Measurements from ENCODE around the gene MNX1.

GRCh38 chr7:157001920-157002818 is 8.3 kb downstream of the MNX1 start:
- TF ChIP-seq TAF1 (IDR thresholded peaks at IDR 0.05; ENCODE audit: low read depth): no peak
- TF ChIP-seq, protein P1, sequence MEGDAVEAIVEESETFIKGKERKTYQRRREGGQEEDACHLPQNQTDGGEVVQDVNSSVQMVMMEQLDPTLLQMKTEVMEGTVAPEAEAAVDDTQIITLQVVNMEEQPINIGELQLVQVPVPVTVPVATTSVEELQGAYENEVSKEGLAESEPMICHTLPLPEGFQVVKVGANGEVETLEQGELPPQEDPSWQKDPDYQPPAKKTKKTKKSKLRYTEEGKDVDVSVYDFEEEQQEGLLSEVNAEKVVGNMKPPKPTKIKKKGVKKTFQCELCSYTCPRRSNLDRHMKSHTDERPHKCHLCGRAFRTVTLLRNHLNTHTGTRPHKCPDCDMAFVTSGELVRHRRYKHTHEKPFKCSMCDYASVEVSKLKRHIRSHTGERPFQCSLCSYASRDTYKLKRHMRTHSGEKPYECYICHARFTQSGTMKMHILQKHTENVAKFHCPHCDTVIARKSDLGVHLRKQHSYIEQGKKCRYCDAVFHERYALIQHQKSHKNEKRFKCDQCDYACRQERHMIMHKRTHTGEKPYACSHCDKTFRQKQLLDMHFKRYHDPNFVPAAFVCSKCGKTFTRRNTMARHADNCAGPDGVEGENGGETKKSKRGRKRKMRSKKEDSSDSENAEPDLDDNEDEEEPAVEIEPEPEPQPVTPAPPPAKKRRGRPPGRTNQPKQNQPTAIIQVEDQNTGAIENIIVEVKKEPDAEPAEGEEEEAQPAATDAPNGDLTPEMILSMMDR (IDR thresholded peaks at IDR 0.05; ENCODE audit: poor library complexity, severe bottlenecking): no peak
- no peak for TF ChIP-seq REST (IDR thresholded peaks at IDR 0.05; ENCODE audit: borderline replicate concordance)
- no peak for TF ChIP-seq EZH2 (IDR thresholded peaks at IDR 0.05; ENCODE audit: borderline replicate concordance, insufficient read depth, low read length, poor library complexity, severe bottlenecking)
- TF ChIP-seq MXI1 (conservative IDR thresholded peaks at IDR 0.05; ENCODE audit: poor library complexity, severe bottlenecking): no peak
- TF ChIP-seq EP300 (conservative IDR thresholded peaks at IDR 0.05; ENCODE audit: poor library complexity, severe bottlenecking): no peak
- no peak for TF ChIP-seq POLR2AphosphoS5 (IDR thresholded peaks at IDR 0.05)
- TF ChIP-seq RAD21 (conservative IDR thresholded peaks at IDR 0.05): no peak
- no peak for TF ChIP-seq SMC3 (conservative IDR thresholded peaks at IDR 0.05; ENCODE audit: poor library complexity)

Data from neural cell (in vitro differentiated cells).